NCI-H128 (cell line): Measurements from ENCODE around the gene PFDN6.
"Not testable (repeated sequence)": the region's sequence is repeated elsewhere in the genome, so short reads cannot be mapped to it uniquely, and the experiment has no call there.

Source experiments
- DNase-seq: peaks from one replicate; lab custom pipeline; 2025; ENCODE audit not compliant: unreplicated experiment; lab: John Stamatoyannopoulos, UW

Gene PFDN6

DNA sequence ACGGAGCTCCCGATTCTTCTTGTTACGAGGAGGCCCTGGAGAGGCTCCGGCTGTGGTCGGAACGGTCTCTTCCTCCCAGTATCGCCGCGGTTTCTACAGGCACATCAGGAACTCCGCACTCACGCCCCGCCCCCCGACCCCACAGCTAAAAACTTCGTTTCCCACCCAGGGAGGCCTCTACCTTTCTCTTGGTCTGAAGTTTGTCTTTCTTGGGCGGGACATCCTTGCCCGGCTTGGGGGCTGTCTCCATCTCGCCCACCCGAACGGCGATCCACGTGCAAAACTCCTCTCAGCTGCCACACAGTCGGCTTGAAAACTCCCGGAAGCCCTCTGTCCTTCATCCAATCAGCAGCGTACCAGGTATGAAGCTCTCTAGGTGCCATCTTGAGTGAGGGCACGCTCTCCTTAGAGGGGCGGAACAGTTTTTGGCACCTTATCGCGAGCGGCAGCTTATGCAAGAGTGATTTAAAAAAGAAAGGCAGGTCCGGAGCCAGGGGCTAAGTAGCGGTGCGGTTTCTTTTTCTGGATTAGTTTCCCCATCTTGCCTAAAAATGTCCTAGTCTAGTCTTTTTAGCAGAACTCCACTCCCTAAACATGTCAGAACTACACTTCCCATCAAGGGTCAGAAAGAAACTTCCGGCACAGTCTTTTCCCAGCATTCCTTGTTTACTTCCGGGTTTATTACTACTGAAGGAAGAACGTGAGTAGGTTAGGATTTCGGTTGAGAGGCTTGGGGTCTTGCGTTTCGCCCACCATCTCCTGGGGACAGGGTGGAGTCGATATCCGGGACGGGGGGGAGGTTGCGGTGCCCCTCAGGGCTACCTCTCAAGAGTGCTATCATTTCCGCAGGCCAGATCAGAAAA lies at the start of gene PFDN6, which contains the start of gene WDR46:
Gene PFDN6 (plus strand): TSS at position 681 of the 863 bp plus-strand sequence. CDS start 256 bp downstream, outside the sequence.
Gene WDR46 (minus strand): TSS at position 319 of the 863 bp plus-strand sequence. CDS start 69 bp downstream, at position 250.
- DNase-seq = peak; percentile 76

DNA sequence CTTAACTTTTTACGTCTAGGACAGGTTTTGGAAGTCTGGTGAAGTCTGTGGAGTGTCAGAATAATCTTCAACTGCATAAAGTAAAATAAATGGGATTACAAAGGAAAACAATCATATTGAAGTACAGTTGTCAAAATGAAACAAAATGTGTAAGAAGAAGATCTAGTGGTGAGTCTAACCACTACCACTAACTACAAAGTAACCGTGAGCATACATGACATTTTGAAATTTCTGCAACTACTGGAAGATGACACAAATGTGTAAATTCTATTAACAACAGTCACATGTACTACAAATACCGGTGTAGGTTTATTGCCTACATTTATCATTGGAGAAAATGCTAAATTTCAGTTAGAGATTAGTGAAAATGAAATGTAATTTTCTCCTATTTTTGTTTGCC lies 47.4 kb upstream of the PFDN6 start:
- DNase-seq = no peak

DNA sequence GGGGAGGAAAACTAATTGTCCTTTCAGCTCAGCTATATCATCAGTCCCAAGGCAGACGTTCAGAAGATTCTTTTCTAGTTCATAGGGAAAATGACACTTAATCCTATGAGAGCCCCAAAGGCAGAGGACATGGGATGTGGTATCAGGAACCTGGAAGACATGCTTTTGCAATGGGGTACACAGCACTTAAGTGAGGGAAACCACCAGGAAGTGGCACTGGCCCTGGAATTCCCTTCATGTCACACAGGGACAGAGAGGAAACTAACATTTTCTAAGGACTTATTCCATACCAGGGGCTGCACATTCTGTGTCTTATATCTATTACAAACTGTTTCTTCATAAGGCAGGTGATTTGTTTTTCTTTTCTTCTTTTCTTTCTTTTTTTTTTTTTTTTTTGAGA lies 45.9 kb upstream of the PFDN6 start:
- no peak for DNase-seq

DNA sequence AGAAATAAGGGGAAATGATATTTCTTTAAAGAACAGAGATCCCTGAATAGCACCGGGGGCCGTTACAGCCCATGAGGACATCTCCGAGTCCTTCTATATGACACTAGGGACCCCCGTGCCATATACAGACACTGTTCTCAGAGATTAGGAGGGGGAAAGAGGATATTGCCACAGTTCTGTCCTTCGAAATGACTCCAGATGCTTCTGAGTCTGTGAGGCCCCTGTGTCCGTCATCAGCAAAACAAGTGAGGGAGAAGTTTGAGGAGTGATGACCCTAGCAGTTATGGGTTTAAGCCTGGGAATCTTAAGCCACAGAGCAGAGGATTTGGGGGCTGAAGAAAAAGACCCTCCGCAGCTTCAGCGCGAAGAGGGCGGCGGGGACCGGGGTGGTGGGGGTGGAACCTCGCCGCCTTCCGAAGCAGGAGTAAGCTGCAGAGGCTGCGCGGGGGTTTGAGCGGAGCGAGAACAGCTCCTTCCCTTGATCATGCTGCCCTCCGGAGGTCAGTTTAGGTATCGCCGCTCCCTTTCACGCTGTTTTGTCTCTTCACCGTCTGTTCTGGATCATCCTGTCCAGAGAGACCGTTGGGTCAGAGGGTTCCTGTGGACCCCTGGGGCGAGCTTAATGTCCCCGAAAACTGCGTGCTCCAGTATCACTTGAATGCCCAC lies 41.3 kb upstream of the PFDN6 start:
- DNase-seq = peak; percentile 66

DNA sequence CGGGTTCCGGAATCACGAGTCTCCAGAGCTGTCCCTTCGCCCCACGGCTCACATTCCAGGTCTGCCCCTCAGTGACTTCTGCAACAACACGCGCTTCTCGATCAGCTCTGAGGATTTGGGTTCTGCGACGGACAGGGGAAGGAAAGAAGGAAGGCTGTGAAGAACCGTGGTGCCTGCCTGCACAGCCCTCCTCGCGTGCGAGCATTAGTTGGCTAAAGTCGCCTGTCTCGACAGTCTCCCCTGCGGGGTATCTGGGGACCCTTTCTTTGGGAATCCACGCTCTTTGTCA lies 40.8 kb upstream of the PFDN6 start:
- no peak for DNase-seq

DNA sequence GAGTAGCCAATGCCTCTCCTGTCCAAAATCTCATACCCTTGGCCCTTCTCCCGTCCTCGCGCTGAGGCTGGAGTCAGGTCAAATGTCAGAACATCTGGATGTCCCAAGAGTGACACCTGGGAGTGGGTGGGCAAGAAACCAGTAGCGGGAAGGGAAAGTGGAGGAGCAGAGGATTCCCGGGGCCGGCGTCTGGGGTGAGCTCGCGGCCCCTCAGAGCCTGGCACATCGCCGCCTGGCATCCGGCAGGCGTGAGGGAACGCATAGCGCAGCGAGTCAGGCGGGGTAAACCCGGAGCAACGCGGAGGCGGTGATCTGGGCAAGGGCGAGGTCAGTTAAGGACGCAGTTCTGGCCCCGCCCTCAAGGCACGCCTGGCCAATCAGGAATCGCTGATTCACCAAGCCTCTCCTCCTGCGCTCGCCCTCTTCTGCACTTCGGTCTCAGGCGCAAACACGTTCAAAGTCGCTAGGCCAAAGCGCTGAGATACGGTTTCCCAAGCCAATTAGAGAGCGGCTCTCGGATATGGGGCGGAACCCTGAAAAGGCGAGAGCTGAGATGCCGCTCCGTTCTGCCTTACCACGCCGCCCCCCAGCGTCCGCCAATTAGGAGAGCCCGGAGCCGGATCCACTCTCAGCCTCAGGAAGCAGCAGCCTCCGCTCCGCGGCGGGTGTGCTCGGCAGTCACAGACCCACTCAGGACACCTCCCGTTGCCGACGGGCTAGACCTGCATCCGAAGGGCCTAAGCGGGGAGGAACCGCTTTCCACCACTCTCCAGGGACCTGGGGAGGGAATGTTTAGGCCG lies 40.3 kb upstream of the PFDN6 start:
- DNase-seq = peak; percentile 98

DNA sequence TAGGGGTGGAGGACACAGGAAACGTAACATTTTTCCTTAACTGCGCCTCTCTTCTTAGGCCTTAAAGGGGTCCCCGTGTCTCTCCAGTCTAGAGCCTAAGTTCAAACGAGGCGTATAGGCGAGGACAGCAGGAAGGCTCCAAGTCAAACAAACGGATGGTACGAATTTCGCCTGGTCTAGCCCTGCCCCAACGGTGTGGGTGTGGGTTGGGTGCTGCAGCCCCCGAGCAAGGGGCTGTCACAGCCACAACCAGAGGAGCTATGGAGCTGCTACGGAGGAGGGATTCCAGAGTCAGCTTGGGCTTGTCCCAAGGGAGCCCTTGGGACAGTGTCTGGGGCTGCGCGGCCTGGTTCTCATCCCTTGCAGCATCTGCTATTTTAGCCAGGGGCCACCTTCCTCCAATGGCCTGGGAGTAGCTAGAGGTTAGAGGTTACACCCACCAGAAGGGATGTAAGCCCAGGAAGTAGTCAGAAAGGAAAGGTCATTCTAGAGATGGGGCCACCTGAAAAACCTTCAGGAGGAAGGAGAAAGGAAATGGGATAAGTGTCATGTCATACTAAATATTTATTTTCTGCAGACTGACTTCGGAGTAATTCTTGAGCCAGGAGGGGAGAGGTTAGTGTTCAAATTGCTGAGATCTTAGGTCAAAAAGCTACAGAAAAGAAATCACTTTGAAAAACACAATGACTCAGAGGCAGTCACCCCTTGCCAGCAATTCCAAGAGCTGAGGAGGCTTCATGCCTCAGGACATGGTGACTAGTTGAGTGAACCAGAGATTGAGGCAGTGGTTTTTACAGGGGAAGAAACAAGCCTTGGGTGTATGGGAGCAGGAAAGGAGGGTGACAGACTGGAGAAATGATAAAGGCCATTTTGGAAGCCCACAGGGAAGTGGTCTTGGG lies 39.4 kb upstream of the PFDN6 start:
- no peak for DNase-seq

DNA sequence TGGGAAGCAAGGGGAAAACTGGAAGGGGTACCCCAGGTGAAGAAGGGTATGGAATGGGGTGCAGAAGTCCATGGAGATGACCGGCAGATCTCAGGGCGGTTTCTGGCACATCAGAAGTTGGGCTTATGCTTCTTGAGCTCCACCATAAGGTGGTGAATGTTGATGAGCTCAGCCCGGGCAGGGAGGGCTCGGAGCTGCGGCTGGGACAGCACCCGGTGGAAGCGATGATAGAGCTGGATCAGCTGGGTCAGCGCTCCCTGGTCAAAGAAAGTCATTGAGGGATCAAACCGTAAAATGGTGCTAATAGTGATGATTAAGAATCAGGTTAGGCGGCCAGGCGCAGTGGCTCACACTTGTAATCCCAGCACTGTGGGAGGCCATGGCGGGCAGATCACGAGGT lies 38.7 kb upstream of the PFDN6 start:
- DNase-seq = no peak

DNA sequence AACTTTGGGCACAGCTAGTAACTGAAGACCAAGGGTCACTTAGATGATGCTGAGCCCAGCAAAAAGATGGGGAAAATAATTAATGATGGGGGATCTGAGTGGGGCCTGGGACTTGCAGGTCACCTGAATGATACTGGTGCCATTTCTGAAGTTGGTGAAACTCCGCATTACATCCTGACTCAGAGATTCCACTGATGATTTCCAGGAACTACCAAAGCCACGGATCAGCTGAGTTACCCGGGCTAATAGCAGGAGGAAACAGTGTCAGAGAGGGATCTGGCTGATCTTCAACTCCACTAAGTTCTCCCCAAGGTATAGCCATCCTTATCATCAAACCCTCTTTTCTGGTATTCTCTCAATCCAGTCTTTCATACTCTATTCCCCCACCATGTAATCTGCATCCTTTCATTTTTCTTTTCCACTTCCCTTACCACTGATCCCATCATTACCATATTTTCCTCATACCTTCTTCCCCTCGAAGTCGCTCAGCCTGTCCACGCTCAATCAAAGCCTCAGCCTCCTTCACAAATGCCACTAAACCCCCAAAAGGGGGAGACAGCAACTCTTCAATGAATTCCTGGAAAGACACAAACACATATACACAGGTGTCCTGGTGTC lies 37.9 kb upstream of the PFDN6 start:
- no peak for DNase-seq

DNA sequence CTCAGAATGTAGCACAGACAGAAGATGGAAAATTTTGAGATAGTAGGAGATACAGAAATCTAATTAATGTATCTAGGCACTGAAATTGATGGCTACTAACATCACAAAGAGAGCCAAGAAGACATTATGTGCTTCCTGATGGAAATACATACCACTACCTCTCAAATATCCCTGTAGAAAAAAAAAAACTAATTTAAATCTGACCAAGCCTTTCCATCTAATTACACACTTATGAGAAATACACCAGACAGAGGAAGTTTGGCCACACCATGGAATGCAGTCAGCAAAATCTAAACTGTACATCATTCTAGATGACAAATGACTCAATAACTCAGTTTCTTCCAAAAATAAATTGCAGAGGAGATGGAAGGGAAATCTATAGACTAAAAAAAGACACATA lies 36.6 kb upstream of the PFDN6 start:
- no peak for DNase-seq

DNA sequence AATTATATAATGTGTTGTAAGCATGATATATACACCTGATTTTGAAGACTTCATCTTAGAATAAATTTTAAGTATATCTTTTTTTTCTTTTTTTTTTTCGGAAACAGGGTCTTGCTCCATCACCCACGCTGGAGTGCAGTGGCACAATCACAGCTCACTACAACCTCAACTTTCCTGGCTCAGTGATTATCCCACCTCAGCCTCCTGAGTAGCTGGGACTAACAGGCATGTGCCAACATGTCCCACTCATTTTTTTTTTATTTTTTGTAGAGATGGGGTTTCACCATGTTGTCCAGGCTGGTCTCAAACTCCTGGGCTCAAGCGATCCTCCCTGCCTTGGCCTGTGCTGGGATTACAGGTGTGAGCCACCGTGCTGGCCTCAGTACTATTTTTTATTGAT lies 34.8 kb upstream of the PFDN6 start:
- no peak for DNase-seq

DNA sequence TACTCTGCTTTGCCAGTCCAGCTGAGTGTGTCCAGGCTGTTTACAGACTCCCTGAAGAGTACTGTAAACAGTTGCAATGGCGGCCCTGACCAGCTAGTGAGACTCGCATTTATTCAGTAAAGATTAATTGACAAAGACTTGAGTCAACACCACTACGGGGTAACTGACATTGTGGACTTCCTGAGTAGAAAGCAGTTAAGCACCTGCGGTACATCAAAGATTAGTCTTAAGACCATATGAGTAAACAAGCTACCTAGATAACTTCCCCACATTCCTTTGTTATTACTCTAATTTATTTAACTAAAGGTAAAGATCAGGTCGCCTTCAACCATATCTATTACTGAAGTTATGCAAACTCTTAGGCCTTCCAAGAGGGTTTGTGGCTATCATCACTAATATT lies 30.4 kb upstream of the PFDN6 start:
- DNase-seq = no peak

DNA sequence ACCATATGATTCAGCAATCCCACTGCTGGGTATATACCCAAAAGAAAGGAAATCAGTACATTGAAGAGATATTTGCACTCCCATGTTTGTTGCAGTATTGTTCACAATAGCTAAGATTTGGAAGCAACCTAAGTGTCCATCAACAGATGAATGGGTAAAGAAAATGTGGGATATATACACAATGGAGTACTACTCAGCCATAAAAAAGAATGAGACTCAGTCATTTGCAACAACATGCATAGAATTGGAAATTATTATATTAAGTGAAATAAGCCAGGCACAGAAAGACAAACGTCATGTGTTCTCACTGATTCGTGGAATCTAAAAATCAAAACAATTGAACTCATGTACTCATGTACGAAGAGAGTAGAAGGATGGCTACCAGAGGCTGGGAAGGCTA lies 26.9 kb upstream of the PFDN6 start:
- not testable (repeated sequence) for DNase-seq

DNA sequence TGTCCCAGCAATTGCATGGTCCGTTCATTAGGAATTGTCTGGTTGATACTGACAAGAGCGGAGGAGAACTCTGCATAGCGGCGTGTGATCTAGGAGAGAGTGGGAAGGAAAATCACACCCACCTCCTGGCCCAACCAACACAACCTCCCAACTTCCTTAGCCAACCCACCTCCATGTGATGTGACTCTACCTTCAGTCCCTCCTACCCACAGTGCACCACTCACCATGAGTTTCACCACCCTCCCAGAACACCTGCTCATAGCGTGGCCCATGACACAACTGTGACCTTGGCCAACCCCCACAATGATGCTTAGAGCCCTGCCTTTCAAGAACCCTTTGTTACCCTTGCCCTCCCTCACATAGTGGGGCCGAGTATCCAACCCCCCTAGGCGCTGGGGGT lies 25.4 kb upstream of the PFDN6 start:
- no peak for DNase-seq

DNA sequence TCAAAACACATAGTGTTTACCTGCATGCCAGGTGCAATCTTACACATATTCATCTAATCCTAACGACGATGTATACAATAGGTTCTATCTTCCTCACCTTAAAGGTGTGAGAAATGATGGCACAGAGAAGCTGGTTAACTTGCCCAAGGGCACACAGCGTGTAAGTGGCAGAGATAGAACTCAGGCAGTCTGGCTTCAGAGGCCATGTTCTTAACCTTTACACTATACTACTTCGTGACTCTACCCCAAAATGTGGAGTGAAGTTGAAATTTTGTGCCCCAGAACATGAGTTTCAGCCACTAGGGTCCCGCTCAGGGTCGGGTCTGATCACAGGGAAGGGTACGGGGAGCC lies 18.3 kb upstream of the PFDN6 start:
- no peak for DNase-seq

DNA sequence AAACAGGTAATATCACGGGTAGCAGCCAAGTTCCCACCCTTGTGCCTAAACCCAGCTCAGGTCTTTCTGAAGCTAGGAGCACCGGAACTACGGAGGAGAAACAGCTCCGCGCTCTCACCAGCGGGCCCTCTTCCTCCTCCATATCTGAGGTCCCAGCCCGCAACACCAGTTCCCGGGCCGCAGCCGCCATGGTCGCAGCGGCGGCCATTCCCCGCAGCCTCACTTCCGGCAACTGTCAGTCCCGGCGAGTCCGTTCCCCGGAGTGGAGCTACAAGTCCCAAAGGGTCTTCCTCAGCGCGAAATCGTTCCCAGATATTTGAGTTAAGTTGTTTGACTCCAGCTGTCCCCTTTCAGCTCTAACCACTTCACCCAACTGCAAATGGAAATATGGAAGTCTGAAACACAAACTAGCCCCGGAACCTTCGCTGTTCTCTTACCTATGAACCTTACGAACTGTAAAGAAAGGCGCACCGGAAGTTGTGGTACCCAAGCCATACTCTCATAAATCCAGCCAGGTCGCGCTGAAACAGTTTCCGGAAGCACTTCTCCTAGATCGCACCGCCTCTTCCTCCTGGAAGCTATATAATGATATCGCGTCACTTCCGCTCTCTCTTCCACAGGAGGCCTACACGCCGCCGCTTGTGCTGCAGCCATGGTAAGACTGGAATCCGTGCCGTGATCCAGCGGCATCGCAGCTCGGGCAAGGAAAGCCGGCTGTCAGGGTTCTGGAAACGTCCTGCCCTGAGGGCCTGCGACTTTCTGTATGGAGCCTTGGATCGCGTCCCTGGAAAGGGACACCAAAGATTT lies 17.7 kb upstream of the PFDN6 start, which contains the start of the genes RPS18 and VPS52:
Gene RPS18 (plus strand): TSS at position 608 of the 807 bp plus-strand sequence. CDS start 45 bp downstream, at position 653.
Gene VPS52 (minus strand): TSS at position 409 of the 807 bp plus-strand sequence. CDS start 201 bp downstream, at position 208.
- peak; percentile 97 for DNase-seq

DNA sequence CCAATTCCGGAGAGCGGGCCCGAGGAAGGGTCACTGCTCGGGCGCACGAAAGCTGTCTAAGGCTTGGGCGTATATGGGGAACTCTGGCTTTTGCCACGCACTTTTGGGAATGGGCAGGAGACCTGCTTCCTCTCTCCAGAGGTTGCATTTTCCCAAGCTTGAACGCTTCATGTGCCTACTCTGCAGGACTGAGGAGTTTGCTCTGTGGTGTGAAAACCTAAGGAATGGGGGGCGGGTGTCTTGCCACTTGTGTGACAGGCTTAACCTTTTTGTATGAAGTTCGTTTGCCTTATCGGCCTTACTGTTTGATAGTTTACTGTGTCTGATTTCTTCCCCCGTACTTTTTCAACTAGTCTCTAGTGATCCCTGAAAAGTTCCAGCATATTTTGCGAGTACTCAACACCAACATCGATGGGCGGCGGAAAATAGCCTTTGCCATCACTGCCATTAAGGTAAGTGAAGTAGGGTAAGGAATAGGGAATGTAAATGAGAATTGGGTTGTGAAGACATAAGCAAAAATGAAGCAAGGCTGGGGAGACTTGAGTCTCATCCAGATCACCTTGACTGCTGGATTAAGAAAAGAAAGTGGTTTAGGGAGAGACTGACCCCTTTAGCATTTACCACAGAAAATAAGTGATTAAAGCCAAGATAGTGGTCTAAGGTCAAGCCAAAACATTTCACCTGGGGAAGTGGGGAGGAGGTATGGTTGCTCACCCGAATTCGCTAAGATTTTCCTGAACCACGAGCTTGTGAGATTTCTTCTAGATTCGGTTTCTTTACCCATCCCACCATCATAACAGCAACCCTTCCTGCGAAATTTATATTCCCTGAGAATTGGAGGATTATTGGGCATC lies 16.9 kb upstream of the PFDN6 start:
- DNase-seq = no peak
